A549 (cell line): ENCODE results near the gene ATG9A. TPM values are rescaled to one million over a fixed set of nuclear protein-coding genes. Genes with fewer than 3 reads are reported as not detected.
A peak's percentile ranks its signal among the peaks of the same experiment; 100 is the strongest.

Experiments used
- BHLHE40 ChIP-seq: IDR thresholded peaks from 2 replicates; pipeline ENCODE4 v1.6.1; 2012; ENCODE audit warnings: low read depth, low read length, inconsistent platforms
- CBX2 ChIP-seq: fragments of 200-600 bp; sonication (generic); IDR thresholded peaks from 2 replicates; pipeline ENCODE4 v1.6.1; 2016; ENCODE audit warnings: low read depth, mild to moderate bottlenecking, borderline replicate concordance
- CEBPB ChIP-seq, 2 experiments: fragments of >200 bp in 1 of 2; sonication (Bioruptor Twin) in 1 of 2; formaldehyde crosslinking in 1 of 2; IDR thresholded peaks; 2 replicates each; pipeline ENCODE4 v1.6.1; 2012 to 2016
- EHMT2 ChIP-seq: fragments of 200-600 bp; sonication (generic); IDR thresholded peaks from 2 replicates; pipeline ENCODE4 v1.6.1; 2016; ENCODE audit warnings: antibody characterized with exemption, low read depth, mild to moderate bottlenecking, moderate library complexity
- FOSL2 ChIP-seq, 2 experiments: fragments of 450-650 bp in 1 of 2; fragments of >200 bp in 1 of 2; sonication (Bioruptor Twin) in 1 of 2; formaldehyde crosslinking; IDR thresholded peaks; 2 replicates each; pipeline versions ENCODE4 v1.5.0 to v1.6.1; 2016 to 2020; ENCODE audit warnings: mild to moderate bottlenecking in 1 of 2, moderate library complexity in 1 of 2
- HDAC2 ChIP-seq: fragments of 200-600 bp; sonication (generic); IDR thresholded peaks from 2 replicates; pipeline ENCODE4 v1.6.1; 2016
- HOXA7 ChIP-seq: fragments of 250-450 bp; sonication (Bioruptor Pico); IDR thresholded peaks from 2 replicates; pipeline ENCODE4 v1.5.0; 2020; ENCODE audit warnings: mild to moderate bottlenecking, moderate library complexity
- HOXB13 ChIP-seq: fragments of 250-450 bp; sonication (Bioruptor Pico); IDR thresholded peaks from 2 replicates; pipeline ENCODE4 v1.5.0; 2020; ENCODE audit warnings: low read depth, mild to moderate bottlenecking, moderate library complexity
- KDM1A ChIP-seq: fragments of 200-600 bp; sonication (generic); IDR thresholded peaks from 2 replicates; pipeline ENCODE4 v1.6.1; 2016; ENCODE audit warnings: low read depth, mild to moderate bottlenecking
- KDM5A ChIP-seq: fragments of 200-600 bp; sonication (generic); IDR thresholded peaks from 2 replicates; pipeline ENCODE4 v1.6.1; 2016; ENCODE audit warnings: antibody characterized with exemption, mild to moderate bottlenecking
- MAFK ChIP-seq: fragments of 450-650 bp; IDR thresholded peaks from 2 replicates; pipeline ENCODE4 v1.6.1; 2014; ENCODE audit not compliant: partially characterized antibody
- MAZ ChIP-seq: fragments of 150-350 bp; IDR thresholded peaks from 2 replicates; pipeline ENCODE4 v1.6.1; 2014; ENCODE audit warnings: antibody characterized with exemption, low read depth, low read length, borderline replicate concordance
- NFE2L2 ChIP-seq: fragments of 150-350 bp; conservative IDR thresholded peaks from 2 replicates; pipeline ENCODE4 v1.6.1; 2014; ENCODE audit warnings: low read length
- NPAS2 ChIP-seq: fragments of 250-450 bp; sonication (Bioruptor Pico); IDR thresholded peaks from 2 replicates; pipeline ENCODE4 v1.8.0; 2022; ENCODE audit warnings: mild to moderate bottlenecking, moderate library complexity, borderline replicate concordance
- NR3C1 ChIP-seq: fragments of >200 bp; sonication (Bioruptor Twin); formaldehyde crosslinking; IDR thresholded peaks from 3 replicates; pipeline ENCODE4 v1.6.1; 2017
- POLR2A ChIP-seq: IDR thresholded peaks from 2 replicates; pipeline ENCODE4 v1.6.1; 2012; ENCODE audit warnings: mild to moderate bottlenecking, low read length
- RCOR1 ChIP-seq: fragments of 150-350 bp; IDR thresholded peaks from 2 replicates; pipeline ENCODE4 v1.6.1; 2014; ENCODE audit warnings: antibody characterized with exemption, low read length, low read depth
- SMC3 ChIP-seq: fragments of >200 bp; sonication (Bioruptor Twin); formaldehyde crosslinking; IDR thresholded peaks from 3 replicates; pipeline ENCODE4 v1.6.1; 2018; ENCODE audit warnings: inconsistent platforms
- SREBF2 ChIP-seq: fragments of 450-650 bp; IDR thresholded peaks from 2 replicates; pipeline ENCODE4 v1.6.1; 2014; ENCODE audit warnings: mild to moderate bottlenecking, moderate library complexity
- ZC3H11A ChIP-seq: fragments of 450-650 bp; IDR thresholded peaks from 2 replicates; pipeline ENCODE4 v1.6.1; 2014; ENCODE audit warnings: antibody characterized with exemption, mild to moderate bottlenecking
- ZSCAN20 ChIP-seq: fragments of 250-450 bp; sonication (Bioruptor Pico); IDR thresholded peaks from 2 replicates; pipeline ENCODE4 v1.8.0; 2022; ENCODE audit warnings: mild to moderate bottlenecking, moderate library complexity
- polyA plus RNA-seq, 4 experiments: library from polyadenylated mRNA; depleted of rRNA in 3 of 4; stranded (reverse); fragments of >200 nt; fragmentation: RNase III in 1 of 4; extraction: RNeasy Plus Mini Kit Qiagen cat#74134 plus additional on column Dnase treatment in 1 of 4; gene quantifications; 2 replicates in 3 of 4; 3 replicates in 1 of 4; pipeline ENCODE4 v1.2.3, GENCODE V29; 2011 to 2017
- TF ChIP-seq, protein P1 (sequence below): fragments of >200 bp; sonication (Bioruptor Twin); formaldehyde crosslinking; IDR thresholded peaks from 3 replicates; pipeline ENCODE4 v1.5.1; 2016
- TF ChIP-seq, protein P2 (sequence below): fragments of 200-600 bp; sonication (generic); IDR thresholded peaks from 2 replicates; pipeline ENCODE4 v1.6.1; 2016; ENCODE audit warnings: antibody characterized with exemption, mild to moderate bottlenecking, moderate library complexity
- TF ChIP-seq, protein P3 (sequence below): fragments of >200 bp; sonication (Bioruptor Twin); formaldehyde crosslinking; IDR thresholded peaks from 3 replicates; pipeline ENCODE4 v1.6.1; 2016
- TF ChIP-seq, protein P4 (sequence below): IDR thresholded peaks from 2 replicates; pipeline ENCODE4 v1.6.1; 2012; ENCODE audit warnings: low read depth, borderline replicate concordance

The ATG9A gene
- polyA plus RNA-seq, 2 of the 4 experiments (the other 2 are of a cell fraction), result 41.9 to 75.2 TPM

DNA sequence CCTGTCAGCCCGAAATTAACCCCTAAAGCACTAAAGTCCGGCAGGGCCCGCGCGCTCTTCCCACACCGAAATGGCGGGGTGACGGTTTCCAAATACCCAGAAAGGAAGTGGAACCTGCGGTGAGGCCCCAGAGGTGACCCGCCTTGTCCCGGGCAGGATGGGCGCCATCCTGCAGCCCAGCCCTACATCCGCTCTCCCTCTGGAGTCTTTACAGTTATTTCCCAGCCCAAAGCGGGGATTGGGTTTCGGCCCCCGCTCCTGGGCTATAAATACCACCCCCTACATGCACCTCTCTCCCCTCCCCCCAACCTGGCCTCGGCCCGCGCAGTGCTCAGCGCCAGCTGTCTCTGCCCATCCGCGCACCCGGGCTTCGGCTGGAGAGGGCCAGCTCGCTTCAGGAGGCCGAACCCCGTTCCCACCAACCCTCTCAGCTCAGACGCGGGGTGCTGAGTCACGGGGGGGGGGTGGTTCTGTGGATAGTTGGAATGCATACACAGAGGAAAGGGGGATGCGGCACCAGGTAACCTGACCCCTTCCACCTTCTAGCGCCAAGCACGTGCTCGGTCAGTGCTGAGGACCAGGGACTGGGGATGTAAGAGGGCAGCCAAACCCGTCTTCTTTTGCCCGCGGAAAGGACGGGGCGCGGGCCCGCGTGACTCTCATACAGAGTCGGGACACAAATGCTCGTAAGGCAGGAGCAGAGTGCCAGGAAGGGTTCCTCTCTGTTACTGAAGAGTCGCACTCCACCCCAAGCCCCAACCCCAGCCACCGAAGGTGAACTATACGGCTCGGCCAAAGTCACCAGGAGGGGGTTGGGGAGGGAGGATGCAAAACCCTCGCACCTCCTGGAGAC lies 23.7 kb upstream of the ATG9A start, which contains the start of gene TUBA4B (continued):
- no peak for TF ChIP-seq HOXB13
- TF ChIP-seq, protein P1, sequence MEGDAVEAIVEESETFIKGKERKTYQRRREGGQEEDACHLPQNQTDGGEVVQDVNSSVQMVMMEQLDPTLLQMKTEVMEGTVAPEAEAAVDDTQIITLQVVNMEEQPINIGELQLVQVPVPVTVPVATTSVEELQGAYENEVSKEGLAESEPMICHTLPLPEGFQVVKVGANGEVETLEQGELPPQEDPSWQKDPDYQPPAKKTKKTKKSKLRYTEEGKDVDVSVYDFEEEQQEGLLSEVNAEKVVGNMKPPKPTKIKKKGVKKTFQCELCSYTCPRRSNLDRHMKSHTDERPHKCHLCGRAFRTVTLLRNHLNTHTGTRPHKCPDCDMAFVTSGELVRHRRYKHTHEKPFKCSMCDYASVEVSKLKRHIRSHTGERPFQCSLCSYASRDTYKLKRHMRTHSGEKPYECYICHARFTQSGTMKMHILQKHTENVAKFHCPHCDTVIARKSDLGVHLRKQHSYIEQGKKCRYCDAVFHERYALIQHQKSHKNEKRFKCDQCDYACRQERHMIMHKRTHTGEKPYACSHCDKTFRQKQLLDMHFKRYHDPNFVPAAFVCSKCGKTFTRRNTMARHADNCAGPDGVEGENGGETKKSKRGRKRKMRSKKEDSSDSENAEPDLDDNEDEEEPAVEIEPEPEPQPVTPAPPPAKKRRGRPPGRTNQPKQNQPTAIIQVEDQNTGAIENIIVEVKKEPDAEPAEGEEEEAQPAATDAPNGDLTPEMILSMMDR, result no peak
- no peak for TF ChIP-seq EHMT2
- TF ChIP-seq, protein P2, sequence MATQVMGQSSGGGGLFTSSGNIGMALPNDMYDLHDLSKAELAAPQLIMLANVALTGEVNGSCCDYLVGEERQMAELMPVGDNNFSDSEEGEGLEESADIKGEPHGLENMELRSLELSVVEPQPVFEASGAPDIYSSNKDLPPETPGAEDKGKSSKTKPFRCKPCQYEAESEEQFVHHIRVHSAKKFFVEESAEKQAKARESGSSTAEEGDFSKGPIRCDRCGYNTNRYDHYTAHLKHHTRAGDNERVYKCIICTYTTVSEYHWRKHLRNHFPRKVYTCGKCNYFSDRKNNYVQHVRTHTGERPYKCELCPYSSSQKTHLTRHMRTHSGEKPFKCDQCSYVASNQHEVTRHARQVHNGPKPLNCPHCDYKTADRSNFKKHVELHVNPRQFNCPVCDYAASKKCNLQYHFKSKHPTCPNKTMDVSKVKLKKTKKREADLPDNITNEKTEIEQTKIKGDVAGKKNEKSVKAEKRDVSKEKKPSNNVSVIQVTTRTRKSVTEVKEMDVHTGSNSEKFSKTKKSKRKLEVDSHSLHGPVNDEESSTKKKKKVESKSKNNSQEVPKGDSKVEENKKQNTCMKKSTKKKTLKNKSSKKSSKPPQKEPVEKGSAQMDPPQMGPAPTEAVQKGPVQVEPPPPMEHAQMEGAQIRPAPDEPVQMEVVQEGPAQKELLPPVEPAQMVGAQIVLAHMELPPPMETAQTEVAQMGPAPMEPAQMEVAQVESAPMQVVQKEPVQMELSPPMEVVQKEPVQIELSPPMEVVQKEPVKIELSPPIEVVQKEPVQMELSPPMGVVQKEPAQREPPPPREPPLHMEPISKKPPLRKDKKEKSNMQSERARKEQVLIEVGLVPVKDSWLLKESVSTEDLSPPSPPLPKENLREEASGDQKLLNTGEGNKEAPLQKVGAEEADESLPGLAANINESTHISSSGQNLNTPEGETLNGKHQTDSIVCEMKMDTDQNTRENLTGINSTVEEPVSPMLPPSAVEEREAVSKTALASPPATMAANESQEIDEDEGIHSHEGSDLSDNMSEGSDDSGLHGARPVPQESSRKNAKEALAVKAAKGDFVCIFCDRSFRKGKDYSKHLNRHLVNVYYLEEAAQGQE, result no peak
- TF ChIP-seq NPAS2 (CRISPR knock-in tag), result no peak
- TF ChIP-seq POLR2A, result no peak
- TF ChIP-seq NFE2L2, result 0 out of 2 replicates have a peak, but pooled peaks have one; percentile 34
- TF ChIP-seq MAFK, result peak; percentile 33
- TF ChIP-seq RCOR1, result no peak
- no peak for TF ChIP-seq CEBPB (IDR thresholded peaks at IDR 0.05)
- no peak for TF ChIP-seq KDM5A
- TF ChIP-seq, protein P3, sequence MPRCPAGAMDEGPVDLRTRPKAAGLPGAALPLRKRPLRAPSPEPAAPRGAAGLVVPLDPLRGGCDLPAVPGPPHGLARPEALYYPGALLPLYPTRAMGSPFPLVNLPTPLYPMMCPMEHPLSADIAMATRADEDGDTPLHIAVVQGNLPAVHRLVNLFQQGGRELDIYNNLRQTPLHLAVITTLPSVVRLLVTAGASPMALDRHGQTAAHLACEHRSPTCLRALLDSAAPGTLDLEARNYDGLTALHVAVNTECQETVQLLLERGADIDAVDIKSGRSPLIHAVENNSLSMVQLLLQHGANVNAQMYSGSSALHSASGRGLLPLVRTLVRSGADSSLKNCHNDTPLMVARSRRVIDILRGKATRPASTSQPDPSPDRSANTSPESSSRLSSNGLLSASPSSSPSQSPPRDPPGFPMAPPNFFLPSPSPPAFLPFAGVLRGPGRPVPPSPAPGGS, result no peak
- no peak for TF ChIP-seq KDM1A
- no peak for TF ChIP-seq SMC3
- no peak for TF ChIP-seq MAZ
- no peak for TF ChIP-seq HOXA7 (CRISPR knock-in tag)
- TF ChIP-seq HDAC2, result no peak
- TF ChIP-seq FOSL2 (IDR thresholded peaks at IDR 0.05), result no peak
- peak; percentile 41 for TF ChIP-seq FOSL2 (CRISPR knock-in tag; IDR thresholded peaks at IDR 0.05)
- no peak for TF ChIP-seq ZC3H11A
- no peak for TF ChIP-seq SREBF2
- no peak for TF ChIP-seq ZSCAN20
- TF ChIP-seq BHLHE40, result no peak
- no peak for TF ChIP-seq NR3C1
- TF ChIP-seq CBX2, result no peak
- TF ChIP-seq, protein P4, sequence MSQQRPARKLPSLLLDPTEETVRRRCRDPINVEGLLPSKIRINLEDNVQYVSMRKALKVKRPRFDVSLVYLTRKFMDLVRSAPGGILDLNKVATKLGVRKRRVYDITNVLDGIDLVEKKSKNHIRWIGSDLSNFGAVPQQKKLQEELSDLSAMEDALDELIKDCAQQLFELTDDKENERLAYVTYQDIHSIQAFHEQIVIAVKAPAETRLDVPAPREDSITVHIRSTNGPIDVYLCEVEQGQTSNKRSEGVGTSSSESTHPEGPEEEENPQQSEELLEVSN, result peak; percentile 69; the same call in 1 of the 2 replicates
- TF ChIP-seq, all 56 proteins: peak for 7
